NCI-H1436 (cell line): ENCODE measurements around the gene PCDHGB7.
"Not testable (repeated sequence)": the region's sequence is repeated elsewhere in the genome, so short reads cannot be mapped to it uniquely, and the experiment has no call there.

Source experiments
- DNase-seq: peaks from one replicate; lab custom pipeline; 2025; lab: John Stamatoyannopoulos, UW

Gene PCDHGB7

GRCh38 chr5:141430332-141431113, 13.0 kb downstream of the PCDHGB7 start, which contains the start of gene PCDHGA12:
PCDHGA12 (plus strand) TSS chr5:141430507; CDS start chr5:141430760, 253 bp downstream.
- no peak for DNase-seq

GRCh38 chr5:141431286-141431685, 13.8 kb downstream of the PCDHGB7 start:
- no peak for DNase-seq

- not testable (repeated sequence) for DNase-seq
Observed at GRCh38 chr5:141432308-141432707, 14.8 kb downstream of the PCDHGB7 start.

GRCh38 chr5:141432726-141433125, 15.2 kb downstream of the PCDHGB7 start:
- DNase-seq: not testable (repeated sequence)

- no peak for DNase-seq
Observed at GRCh38 chr5:141434006-141434405, 16.5 kb downstream of the PCDHGB7 start.

GRCh38 chr5:141437221-141437620, 19.7 kb downstream of the PCDHGB7 start:
- no peak for DNase-seq

- DNase-seq: no peak
Observed at GRCh38 chr5:141439411-141440141, 22.1 kb downstream of the PCDHGB7 start.

GRCh38 chr5:141440341-141440740, 22.9 kb downstream of the PCDHGB7 start:
- no peak for DNase-seq

GRCh38 chr5:141441571-141442170, 24.2 kb downstream of the PCDHGB7 start:
- DNase-seq: no peak

- DNase-seq: no peak
Observed at GRCh38 chr5:141465351-141465750, 47.9 kb downstream of the PCDHGB7 start.
